ENCODE data around the gene GPANK1. TPM values are rescaled to one million over a fixed set of nuclear protein-coding genes. Genes with fewer than 3 reads are reported as not detected.

Gene GPANK1
- total and polyA plus RNA-seq, 7 donors, result 13.6 to 49.7 (median 22.6) TPM

DNA sequence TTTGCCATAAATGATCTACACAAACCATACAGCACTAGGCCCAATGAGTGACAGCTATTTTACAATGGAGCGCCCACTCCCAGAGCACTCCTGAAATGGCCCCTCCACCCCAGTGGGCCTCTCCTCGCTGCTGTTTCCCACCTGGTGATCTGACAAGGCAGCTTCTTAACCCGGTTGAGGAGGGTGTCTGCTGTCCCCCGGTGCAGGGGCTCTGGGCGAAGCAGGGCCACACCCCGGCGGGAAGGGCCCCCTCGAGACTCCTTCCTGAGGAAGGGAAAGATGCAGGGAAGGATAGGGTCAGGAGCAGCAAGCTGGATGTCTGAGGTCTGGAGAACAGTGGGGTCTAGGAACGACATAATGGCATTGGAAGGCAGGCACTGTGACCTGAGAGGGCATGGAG, 28.1 kb upstream of the GPANK1 start:
- Histone ChIP-seq H3K27ac (no peak overlapping the region), H3K4me3 (no peak overlapping the region), H3K27me3 (ENCODE audit: insufficient read depth in 3 of 3, low read length in 2 of 3) (no peaks in the 10 kb centered on the region), H3K4me1 (peaks cover 2% of the 10 kb centered on the region), H3K9me3 (no peaks in the 10 kb centered on the region), H3K36me3 (ENCODE audit: insufficient read depth in 1 of 2, low read depth in 1 of 2) (peaks cover 12 to 99% of the 10 kb centered on the region in 2 donors)
- no peak for ATAC-seq
- TF ChIP-seq, protein P1, sequence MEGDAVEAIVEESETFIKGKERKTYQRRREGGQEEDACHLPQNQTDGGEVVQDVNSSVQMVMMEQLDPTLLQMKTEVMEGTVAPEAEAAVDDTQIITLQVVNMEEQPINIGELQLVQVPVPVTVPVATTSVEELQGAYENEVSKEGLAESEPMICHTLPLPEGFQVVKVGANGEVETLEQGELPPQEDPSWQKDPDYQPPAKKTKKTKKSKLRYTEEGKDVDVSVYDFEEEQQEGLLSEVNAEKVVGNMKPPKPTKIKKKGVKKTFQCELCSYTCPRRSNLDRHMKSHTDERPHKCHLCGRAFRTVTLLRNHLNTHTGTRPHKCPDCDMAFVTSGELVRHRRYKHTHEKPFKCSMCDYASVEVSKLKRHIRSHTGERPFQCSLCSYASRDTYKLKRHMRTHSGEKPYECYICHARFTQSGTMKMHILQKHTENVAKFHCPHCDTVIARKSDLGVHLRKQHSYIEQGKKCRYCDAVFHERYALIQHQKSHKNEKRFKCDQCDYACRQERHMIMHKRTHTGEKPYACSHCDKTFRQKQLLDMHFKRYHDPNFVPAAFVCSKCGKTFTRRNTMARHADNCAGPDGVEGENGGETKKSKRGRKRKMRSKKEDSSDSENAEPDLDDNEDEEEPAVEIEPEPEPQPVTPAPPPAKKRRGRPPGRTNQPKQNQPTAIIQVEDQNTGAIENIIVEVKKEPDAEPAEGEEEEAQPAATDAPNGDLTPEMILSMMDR (IDR thresholded peaks at IDR 0.05), result no peak
- intact Hi-C loops (cut with DNase I), result no loop called here
- DNase-seq, result no peak
- WGBS, 3 donors, result 88 to 91% (median 90%) methylated on average over 9 of the region's 9 CpGs

GRCh38 chr6:31692353-31692752, 27.6 kb upstream of the GPANK1 start:
- Histone ChIP-seq H3K9me3 (no peaks in the 10 kb centered on the region), H3K27me3 (ENCODE audit: insufficient read depth in 3 of 3, low read length in 2 of 3) (no peaks in the 10 kb centered on the region), H3K36me3 (ENCODE audit: insufficient read depth in 1 of 2, low read depth in 1 of 2) (peaks cover 12 to 100% of the 10 kb centered on the region in 2 donors), H3K4me1 (no peaks in the 10 kb centered on the region), H3K27ac (no peak overlapping the region), H3K4me3 (no peak overlapping the region)
- DNase-seq (no peak), ATAC-seq (no peak)
- WGBS, 3 donors, result 82 to 84% (median 83%) methylated on average over 4 of the region's 4 CpGs
- intact Hi-C loops (cut with DNase I), result no loop called here
- TF ChIP-seq, protein P1 (IDR thresholded peaks at IDR 0.05), result no peak

DNA sequence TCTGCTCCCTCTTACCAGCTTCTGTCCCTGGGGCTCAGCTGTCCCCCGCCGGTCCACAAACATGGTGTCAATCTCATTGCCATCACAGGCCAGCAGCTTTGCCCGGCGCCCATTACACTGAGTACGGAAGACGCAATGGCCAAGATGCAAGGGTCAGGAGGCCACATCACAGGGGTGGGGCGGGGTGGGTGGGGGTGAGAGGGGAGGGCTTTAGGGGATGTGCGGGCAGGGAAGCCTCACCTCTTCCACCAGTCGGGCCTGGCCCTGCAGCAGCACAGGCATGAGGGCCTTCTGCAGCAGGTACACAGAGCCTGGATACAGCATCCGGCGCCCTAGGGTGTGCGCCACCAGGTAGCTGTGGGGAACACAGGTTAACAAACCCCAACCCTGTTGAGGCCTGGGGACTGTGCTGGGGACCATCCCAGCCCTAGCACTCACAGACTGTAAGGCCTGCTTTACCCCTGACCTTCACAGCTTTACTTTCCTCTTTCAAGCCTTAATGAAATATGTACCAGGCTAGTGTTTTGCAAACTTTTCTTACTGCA, 26.8 kb upstream of the GPANK1 start:
- DNase-seq, result no peak
- Histone ChIP-seq H3K9me3 (no peaks in the 10 kb centered on the region), H3K36me3 (ENCODE audit: insufficient read depth in 1 of 2, low read depth in 1 of 2) (peaks cover 12 to 100% of the 10 kb centered on the region in 2 donors), H3K27me3 (ENCODE audit: insufficient read depth in 3 of 3, low read length in 2 of 3) (no peaks in the 10 kb centered on the region), H3K27ac (no peak overlapping the region), H3K4me3 (no peak overlapping the region), H3K4me1 (no peaks in the 10 kb centered on the region)
- TF ChIP-seq, protein P1 (IDR thresholded peaks at IDR 0.05), result no peak
- no peak for ATAC-seq
- intact Hi-C loops (cut with DNase I), result no loop called here
- 94 to 96% (median 94%) methylated on average over 12 of the region's 12 CpGs for WGBS, 3 donors

DNA sequence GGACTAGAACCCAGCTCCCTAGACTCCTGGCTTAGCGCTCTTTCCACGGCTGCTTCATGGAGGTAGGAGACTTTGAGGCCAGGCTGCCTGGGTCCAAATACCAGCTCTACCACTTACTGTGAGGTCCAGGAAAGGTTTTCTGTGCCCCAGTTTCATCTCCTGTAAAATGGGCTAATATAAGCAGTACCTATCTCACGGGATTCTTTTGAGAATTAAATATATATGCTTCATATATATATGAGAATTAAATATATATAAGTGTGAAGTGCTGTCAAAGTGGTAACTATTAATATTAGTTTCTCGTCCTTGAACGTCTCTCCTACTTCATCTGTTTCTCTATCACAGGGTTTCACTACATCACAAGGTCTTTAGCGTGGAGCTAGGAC, 26.3 kb upstream of the GPANK1 start:
- 90 to 92% (median 90%) methylated on average over 6 of the region's 6 CpGs for WGBS, 3 donors
- H3K27ac ChIP-seq, result no peak overlapping the region
- TF ChIP-seq, protein P1 (IDR thresholded peaks at IDR 0.05), result no peak
- peaks cover 12 to 100% of the 10 kb centered on the region in 2 donors for H3K36me3 ChIP-seq (ENCODE audit: insufficient read depth in 1 of 2, low read depth in 1 of 2)
- DNase-seq (no peak), ATAC-seq (no peak)
- intact Hi-C loops (cut with DNase I), result no loop called here
- H3K4me1 ChIP-seq, result no peaks in the 10 kb centered on the region
- H3K4me3 ChIP-seq, result no peak overlapping the region
- no peaks in the 10 kb centered on the region for H3K27me3 ChIP-seq (ENCODE audit: insufficient read depth in 3 of 3, low read length in 2 of 3)
- H3K9me3 ChIP-seq, result no peaks in the 10 kb centered on the region
